ENCODE results near the gene POM121C.
"Not testable (repeated sequence)": the region's sequence is repeated elsewhere in the genome, so short reads cannot be mapped to it uniquely, and the experiment has no call there.

The POM121C gene

GRCh38 chr7:75423481-75423880 lies 62.6 kb downstream of the POM121C start:
- DNase-seq (ENCODE audit: low read depth): not testable (repeated sequence)

- not testable (repeated sequence) for DNase-seq (ENCODE audit: low read depth)
Observed at GRCh38 chr7:75421798-75422710, 64.0 kb downstream of the POM121C start.

DNA sequence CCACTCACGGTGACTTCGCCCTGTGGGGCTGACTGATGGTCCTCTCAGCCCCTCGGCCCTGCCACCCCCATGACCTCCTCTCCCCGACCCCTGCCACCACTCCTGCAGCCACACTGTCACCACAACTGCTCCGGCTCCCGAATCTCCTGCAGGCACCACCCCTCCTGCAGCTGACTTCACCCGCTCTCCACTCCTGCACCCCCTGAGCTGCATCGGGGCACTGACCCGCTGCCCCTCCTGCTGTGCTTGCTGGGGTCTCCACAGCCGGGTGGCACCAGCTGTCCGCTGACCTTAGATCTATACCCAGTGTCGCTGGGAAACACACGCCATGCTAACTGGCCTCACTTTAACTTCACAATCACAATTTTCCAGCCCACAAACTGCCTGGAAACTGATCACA lies 65.9 kb downstream of the POM121C start:
- DNase-seq (ENCODE audit: low read depth): not testable (repeated sequence)

GRCh38 chr7:75419693-75420092 lies 66.4 kb downstream of the POM121C start:
- DNase-seq (ENCODE audit: low read depth): not testable (repeated sequence)

DNA sequence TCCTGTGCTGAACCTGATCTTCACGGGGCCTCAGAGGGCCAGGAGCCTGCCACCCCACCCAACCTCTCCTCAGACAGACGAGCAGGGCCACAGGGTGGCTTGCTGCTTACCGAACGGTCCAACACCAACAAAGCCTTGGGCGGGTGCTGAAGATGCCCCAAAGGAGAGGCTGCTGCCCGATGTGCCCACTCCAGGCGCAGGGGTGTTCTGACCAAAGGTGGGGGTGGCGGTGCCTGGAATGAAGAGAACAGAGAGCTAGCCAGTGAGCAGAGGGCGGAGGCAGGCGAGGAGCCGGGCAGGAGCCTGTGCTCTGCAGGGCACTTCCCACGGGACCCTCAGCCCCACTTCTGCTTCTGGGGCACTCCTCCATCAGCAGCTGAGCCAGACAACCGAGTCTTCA lies 66.9 kb downstream of the POM121C start:
- DNase-seq (ENCODE audit: low read depth): not testable (repeated sequence)

GRCh38 chr7:75418292-75418858 lies 67.7 kb downstream of the POM121C start:
- DNase-seq (ENCODE audit: low read depth): not testable (repeated sequence)

GRCh38 chr7:75416787-75417186 lies 69.3 kb downstream of the POM121C start:
- not testable (repeated sequence) for DNase-seq (ENCODE audit: low read depth)

- DNase-seq (ENCODE audit: low read depth): not testable (repeated sequence)
Observed at GRCh38 chr7:75415829-75416373, 70.2 kb downstream of the POM121C start.

DNA sequence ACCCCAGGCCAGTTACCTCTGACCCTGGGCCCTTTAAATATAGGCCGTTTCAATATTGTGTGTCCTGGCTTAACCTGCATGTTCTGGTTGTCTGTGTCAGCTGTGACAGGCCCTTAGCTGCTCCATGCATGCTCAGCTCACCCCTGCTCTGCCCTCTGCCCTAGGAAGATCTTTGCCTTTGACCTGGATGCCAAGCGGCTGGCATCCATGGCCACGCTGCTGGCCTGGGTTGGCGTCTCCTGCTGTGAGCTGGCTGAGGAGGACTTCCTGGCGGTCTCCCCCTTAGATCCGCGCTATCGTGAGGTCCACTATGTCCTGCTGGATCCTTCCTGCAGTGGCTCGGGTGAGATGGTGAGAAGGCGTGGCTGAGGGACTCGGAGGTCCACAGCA lies 70.7 kb downstream of the POM121C start:
- not testable (repeated sequence) for DNase-seq (ENCODE audit: low read depth)

DNA sequence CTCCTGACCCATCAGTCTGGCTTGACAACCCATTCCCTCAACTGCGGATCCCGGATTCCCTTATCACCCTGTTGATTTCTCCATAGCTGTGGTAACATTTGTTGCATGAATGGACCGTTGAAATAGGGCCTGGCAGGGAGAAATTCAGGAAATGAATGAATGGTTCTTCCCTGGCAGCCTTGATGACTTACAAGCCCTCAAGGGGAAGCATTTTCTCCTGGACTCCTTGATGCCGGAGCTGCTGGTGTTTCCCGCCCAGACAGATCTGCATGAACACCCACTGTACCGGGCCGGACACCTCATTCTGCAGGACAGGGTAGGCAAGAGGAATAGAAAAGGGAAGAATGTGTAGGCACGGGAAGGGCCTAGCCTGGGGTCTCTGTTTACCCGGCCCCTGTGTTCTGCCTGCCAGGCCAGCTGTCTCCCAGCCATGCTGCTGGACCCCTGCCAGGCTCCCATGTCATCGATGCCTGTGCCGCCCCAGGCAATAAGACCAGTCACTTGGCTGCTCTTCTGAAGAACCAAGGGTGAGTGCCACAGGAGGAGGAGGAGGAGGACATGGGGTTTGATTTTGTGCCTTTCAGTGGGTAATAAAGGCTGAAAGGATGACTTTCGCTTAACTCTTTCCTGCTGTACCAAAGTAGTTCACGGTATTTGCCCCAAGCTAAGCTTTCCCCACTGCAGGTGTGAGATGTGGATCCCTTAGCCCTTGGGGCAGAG lies 71.2 kb downstream of the POM121C start:
- DNase-seq (ENCODE audit: low read depth): not testable (repeated sequence)

- DNase-seq (ENCODE audit: low read depth): not testable (repeated sequence)
Observed at GRCh38 chr7:75414204-75414603, 71.9 kb downstream of the POM121C start.

DNA sequence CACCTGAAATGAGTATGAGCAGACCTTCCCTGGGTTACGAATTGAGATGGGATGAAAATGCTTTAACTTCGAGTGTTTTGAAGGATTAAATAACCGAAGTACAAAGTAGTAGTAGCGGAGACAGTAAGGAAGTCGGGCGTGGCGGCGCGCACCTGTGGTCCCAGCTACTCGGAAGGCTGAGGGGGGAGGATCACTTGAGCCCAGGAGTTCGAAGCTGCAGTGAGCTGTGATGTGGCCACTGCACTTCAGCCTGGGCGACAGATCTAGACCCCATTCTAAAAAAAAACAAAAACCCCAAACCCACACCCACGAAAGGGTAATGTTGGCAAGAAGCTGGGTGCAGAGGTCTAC lies 75.3 kb downstream of the POM121C start:
- DNase-seq (ENCODE audit: low read depth): not testable (repeated sequence)

DNA sequence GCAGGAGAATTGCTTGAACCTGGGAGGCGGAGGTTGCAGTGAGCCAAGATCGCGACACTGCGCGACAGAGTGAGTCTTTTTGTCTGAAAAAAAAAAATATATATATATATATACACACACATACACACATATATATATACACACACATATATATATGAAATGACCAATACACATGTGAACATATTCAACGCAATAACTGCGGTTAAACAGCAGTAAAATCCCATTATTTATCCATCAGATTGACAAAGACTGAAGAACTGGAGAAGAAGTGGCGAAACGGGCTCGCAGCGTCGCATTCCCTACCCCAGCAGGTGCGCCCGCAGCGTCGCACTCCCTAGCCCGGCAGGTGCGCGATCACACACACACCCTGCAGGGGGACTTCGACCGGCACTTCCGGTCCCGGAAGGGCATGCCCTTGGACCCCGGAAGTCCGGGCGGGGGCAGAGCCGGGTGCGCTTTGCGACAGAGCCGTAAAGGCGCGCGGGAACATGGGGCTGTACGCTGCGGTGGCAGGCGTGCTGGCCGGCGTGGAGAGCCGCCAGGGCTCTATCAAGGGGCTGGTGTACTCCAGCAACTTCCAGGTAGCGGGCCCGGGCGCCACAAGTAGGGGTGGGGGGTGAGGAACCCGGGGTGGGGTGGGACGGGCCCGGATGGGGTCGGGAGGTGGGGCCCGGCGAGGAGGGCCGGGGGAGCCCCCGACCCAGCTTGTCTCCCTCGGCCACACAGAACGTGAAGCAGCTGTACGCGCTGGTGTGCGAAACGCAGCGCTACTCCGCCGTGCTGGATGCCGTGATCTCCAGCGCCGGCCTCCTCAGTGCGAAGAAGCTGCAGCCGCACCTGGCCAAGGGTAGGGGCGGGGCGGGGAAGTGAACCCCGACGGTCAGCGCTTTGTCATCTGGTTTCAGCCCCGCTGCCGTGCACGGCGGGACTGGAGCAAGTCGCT lies 75.9 kb downstream of the POM121C start:
- not testable (repeated sequence) for DNase-seq (ENCODE audit: low read depth)

DNA sequence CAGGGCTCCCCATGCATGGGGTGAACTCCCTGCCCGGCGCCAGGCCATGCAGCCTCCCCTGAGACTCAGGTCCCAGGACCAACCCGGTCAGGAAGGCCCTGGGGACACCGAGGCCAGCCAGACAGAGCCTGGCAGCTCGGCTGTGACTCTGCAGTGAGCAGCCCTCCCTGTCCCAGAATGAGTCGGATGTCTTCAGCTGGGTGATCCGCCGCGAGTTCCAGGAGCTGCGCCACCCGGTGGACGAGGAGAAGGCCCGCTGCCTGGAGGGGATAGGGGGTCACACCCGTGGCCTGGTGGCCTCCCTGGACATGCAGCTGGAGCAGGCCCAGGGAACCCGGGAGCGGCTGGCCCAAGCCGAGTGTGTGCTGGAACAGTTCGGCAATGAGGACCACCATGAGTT lies 81.4 kb downstream of the POM121C start:
- not testable (repeated sequence) for DNase-seq (ENCODE audit: low read depth)

- DNase-seq (ENCODE audit: low read depth): not testable (repeated sequence)
Observed at GRCh38 chr7:75403455-75404443, 82.3 kb downstream of the POM121C start.

DNA sequence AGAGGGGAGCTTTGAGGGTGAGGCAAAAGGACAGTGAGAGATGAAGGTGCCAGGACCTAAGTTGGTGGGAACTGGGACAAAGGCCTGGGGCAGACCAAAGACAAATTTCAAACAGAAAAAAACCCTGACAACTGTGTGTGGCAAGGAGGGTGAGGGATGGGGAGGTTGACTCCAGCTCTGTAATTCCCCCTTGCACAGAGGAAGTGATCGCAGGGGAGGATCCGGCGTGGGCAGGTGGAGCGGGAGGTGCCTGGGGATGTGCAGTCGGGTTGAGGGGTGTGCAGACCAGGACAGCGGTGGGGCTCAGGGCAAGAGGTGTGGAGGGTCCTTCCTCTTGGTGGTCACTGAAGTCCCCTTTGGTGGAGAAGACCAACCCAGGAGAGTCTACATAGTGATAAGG lies 85.5 kb downstream of the POM121C start:
- DNase-seq (ENCODE audit: low read depth): not testable (repeated sequence)

DNA sequence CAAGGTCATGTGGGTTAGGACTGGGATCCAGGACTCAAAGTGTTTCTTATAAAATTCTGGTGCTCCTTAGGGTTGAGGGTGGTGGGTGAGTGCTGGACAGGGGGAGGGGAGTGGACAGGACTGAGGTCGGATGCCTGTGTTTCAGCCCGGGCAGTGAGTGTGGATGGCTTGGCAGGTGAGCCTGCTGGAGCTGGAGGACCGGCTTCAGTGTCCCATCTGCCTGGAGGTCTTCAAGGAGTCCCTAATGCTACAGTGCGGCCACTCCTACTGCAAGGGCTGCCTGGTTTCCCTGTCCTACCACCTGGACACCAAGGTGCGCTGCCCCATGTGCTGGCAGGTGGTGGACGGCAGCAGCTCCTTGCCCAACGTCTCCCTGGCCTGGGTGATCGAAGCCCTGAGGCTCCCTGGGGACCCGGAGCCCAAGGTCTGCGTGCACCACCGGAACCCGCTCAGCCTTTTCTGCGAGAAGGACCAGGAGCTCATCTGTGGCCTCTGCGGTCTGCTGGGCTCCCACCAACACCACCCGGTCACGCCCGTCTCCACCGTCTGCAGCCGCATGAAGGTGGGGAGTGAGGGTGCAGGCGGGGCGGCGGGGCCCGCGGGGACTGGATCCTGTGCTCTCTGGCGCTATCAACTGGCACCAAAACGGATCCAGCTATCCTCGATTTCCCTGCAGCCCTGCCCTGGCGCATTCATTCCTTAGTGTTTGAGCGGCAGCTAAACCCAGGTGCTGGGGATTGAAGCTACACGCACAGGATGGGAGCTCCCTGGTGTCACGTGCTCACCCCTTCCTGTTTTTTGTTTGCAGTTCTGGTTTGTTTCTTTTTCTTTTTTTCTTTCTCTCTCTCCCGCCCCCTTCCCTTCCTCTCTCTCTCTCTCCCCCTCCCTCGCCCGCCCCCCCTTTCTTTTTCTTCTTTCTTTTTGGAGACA lies 87.1 kb downstream of the POM121C start:
- not testable (repeated sequence) for DNase-seq (ENCODE audit: low read depth)

DNA sequence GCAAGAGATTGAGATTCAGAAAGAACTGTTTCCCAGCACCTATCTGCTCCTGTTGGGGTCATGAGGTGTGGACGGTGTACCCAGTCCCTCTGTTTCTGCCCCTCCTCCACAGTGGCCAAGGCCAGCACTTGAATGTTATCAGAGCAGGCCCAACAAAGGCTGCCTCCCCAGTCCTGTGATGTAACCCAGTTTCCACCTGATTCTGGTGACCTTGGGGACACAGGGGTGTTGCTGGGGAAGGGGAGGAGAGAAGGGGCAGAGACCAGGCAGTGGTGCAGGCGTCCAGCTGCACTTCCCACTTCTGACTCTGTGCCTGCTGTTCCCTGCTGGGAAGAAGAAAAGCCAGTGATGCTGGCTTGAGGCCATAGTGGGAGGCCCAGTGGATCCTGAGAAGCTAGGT lies 88.2 kb downstream of the POM121C start:
- not testable (repeated sequence) for DNase-seq (ENCODE audit: low read depth)

GRCh38 chr7:75395329-75395728 lies 90.8 kb downstream of the POM121C start, which contains the start of gene TRIM73:
TRIM73 (plus strand) TSS chr7:75395629; CDS start chr7:75398934, 3,305 bp downstream.
- not testable (repeated sequence) for DNase-seq (ENCODE audit: low read depth)

Measured in stimulated activated CD4-positive, alpha-beta T cell treated with anti-CD3 and anti-CD28 coated beads, Interleukin-2, amount 100 ng/mL, for 4 hours (primary cell).